HG03565 (cell line): ENCODE measurements around the gene PNCK.

Source experiments
- ATAC-seq: cut with Tn5 transposase; IDR thresholded peaks from one replicate; pipeline ENCODE4 v1.9.1; 2021; ENCODE audit warnings: mild to moderate bottlenecking, moderate library complexity; ENCODE audit not compliant: unreplicated experiment

Gene PNCK

DNA sequence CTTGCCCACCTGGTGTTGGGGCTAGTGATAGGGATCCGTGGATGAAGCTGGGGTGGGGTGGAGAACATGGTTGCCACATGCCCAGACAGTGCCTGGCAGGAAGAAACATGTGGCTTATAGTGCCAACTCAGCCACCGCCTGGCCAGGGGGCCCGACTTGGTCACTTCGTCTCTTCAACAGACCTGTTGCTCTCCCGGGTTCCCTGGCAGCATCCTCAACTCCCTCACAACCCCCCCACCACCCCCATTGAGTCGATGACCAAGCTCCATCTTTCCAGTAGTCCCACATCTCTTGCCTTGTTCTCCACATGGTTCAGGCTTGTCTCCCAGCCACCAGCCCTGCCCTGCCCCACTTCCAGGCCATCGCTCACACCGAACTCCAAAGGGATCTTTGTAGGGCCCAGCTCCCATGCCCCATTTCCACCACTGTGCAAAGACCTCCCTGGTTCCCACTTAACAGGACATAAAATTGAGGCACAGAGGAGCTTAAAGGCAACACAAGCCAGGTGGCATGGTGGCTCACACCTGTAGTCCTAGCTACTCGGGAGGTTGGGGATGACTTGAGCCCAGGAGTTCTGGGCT is 7.8 kb downstream of the PNCK start:
- no peak for ATAC-seq

DNA sequence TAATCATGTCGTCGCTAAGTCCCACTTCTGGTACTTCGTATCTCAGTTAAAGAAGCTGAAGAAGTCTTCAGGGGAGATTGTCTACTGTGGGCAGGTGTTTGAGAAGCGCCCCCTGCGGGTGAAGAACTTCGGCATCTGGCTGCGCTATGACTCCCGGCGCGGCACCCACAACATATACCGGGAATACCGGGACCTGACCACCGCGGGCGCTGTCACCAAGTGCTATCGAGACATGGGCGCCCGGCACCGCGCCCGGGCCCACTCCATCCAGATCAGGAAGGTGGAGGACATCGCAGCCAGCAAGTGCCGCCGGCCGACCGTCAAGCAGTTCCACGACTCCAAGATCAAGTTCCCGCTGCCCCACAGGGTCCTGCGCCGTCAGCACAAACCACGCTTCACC is 11.3 kb downstream of the PNCK start:
- ATAC-seq = no peak

DNA sequence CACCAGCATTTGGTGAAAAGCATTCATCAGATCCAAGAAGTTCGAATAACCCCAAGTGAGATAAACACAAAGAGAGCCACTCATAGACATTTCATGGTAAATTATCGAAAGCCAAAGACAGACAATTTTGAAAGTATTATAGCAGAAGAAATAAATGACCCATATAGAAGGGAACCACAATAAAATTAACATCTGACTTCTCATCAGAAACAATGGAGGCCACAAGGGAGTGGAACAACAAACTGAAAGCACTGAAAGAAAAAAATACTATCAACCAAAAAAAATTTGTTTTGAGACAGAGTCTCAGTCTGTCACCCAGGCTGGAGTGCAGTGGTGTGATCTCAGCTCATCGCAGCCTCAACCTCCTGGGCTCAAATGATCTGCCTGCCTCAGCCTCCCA is 14.3 kb downstream of the PNCK start:
- ATAC-seq = no peak

DNA sequence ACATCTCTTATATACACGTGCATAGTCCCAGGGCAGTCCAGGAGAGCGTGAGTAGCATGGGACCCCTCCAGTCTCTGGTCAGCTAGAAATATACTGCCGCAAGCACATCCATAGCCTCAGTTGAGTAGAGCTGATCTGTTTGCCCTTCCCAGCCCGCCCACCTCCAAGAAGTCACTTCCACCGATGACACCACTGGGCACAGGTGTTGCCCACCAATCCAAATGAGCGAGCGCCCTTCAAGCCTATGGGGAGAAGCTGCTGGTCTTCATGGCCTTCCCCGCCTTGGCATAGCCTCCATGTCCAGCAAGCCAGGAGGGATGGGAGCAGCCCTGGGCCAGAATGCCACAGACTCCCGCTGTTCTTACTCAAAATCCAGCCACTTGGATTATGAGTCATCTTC is 16.5 kb downstream of the PNCK start:
- no peak for ATAC-seq

DNA sequence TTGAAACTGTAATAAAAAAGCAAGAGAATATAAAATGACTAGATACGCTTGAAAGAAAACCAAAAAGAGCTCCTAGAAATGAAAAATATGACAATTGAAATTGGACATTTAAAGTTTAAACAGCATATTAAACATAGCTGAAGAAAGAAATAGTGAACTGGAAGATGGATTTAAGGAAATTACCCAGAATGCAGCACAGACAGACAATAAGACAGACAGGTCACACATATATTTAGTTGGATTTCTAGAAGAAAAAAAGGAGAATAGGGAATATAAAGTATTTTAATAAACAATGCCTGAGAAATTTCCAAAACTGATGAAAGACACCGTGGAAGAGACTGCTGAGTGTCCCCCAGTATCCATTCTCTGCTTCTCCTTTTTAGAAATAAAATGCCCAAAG is 20.1 kb downstream of the PNCK start:
- ATAC-seq = no peak

DNA sequence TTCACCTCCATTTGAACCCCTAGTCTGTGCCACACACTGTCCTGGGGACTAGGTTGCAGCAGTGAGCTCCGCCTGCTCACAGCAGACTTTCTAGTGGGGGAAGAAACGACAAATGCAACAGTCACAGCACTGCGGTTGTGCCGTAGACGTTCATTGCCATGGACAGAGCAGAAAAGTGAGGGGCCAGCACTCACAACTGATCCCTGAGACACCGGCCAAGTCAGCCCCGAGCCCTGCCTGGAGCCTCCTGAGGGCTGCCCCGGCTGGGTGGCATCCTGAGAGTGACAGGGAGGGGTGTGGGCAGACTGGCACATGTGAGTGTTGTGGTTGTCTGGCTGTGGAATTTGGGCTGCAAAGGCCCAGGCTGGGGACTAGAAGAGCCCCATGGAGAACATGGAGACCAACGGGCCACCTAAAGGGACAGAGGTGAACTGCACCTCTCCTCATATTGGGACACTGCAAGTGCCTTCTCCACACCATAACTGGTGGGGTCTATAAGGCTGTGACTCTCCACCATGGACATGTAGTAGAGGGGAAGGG is 22.0 kb downstream of the PNCK start:
- ATAC-seq = no peak

DNA sequence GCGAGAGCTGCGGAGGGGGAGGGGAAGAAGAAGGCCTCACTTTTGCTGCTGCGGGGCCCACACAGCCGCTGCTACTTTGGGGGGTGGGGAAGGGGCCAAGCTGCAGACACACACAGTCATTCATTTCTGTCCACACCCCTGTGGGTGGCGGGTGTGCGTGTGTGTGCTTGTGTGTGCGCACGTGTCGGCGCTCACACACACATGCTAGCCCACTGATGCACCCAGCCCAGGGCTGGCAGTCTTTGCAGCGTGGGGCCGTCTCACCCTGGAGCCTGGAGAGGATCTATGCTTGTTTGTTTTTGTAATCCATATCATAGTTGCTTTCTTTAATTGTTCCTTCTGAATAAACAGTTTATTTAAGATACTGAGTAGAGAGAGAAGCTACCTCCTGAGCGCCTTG is 22.7 kb downstream of the PNCK start:
- no peak for ATAC-seq

DNA sequence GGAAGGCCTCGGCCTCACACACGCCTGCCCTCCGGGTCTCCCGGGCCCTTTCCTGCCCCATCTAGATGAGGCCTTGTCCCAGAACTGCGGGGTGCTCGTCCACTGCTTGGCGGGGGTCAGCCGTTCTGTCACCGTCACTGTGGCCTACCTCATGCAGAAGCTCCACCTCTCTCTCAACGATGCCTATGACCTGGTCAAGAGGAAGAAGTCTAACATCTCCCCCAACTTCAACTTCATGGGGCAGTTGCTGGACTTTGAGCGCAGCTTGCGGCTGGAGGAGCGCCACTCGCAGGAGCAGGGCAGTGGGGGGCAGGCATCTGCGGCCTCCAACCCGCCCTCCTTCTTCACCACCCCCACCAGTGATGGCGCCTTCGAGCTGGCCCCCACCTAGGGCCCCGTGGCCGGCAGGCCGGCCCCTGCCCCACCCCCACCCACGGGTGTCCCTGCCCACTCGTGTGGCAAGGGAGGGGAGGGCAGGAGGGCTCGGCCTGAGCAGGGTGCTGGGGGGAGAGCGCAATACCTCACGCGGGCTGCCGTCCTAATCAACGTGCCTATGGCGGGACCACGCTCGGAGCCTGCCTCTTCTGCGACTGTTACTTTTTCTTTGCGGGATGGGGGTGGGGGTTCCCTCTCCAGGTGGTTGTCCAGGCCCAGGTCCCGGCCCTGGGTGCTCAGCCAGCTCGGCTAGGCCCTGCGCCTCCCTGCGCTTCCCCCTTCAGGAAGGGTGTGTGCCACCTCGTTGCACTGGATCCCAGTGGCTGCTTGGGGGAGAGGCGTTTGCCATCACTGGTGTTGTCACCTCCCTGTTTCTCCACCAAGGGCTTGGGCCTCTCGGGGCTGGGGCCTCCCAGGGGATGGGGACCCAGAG is 23.5 kb downstream of the PNCK start:
- ATAC-seq = no peak

DNA sequence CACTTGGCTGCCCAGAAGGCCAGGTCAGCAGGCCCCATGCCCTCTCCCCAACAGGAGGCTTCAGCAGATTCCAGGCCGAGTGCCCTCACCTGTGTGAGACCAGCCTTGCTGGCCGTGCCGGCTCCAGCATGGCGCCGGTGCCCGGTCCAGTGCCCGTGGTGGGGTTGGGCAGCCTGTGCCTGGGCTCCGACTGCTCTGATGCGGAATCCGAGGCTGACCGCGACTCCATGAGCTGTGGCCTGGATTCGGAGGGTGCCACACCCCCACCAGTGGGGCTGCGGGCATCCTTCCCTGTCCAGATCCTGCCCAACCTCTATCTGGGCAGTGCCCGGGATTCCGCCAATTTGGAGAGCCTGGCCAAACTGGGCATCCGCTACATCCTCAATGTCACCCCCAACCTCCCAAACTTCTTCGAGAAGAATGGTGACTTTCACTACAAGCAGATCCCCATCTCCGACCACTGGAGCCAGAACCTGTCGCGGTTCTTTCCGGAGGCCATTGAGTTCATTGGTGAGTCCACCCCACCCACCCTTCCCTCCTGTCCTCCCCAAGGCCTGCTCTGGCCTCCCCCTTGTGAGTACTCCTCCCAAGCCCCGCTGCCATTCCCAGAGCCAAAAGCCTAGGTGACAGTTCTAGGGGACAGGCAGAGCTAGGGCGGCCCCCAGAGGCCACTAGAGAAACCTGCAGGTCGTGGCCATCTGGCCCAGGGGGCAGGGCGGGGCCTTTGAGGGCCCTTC is 24.3 kb downstream of the PNCK start:
- no peak for ATAC-seq

DNA sequence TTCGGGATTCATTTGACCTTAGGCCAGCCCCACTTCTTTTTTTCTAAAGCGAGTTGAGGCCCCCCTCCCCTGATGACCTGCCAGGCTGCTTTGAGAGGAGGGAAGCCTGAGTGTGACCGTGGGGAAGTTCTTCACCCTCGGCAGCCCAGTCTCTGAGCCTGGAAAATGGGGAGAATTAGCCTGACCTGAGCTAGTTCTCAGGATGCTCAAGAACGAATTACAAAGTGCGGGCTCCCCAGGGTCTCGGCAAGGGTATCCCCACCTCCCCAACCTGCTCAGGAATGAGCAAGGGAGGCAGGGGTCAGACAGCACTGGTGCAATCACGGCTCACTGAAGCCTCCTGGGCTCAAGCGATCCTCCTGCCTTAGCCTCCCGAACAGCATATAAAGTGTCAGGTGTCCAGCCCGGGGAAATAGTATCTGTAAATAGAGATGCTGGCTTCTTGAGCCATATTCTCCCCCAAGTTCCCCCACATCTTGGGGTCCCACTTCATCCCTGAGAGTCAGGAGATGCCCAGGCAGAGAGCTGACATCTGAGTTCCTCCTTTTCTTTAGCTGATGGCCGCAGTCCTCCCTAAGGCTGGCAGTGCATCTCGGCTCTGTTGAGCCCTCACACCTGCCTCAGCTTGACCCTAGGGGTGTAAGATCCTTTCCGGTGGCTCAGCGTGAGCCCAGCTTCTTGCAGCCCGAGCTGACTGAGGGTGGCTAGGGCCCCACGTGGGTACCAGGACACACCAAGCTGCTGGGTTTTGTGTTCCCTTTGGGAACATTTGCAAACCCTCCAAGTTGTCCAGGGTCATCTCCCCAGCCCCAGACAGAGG is 25.0 kb downstream of the PNCK start:
- ATAC-seq = no peak

DNA sequence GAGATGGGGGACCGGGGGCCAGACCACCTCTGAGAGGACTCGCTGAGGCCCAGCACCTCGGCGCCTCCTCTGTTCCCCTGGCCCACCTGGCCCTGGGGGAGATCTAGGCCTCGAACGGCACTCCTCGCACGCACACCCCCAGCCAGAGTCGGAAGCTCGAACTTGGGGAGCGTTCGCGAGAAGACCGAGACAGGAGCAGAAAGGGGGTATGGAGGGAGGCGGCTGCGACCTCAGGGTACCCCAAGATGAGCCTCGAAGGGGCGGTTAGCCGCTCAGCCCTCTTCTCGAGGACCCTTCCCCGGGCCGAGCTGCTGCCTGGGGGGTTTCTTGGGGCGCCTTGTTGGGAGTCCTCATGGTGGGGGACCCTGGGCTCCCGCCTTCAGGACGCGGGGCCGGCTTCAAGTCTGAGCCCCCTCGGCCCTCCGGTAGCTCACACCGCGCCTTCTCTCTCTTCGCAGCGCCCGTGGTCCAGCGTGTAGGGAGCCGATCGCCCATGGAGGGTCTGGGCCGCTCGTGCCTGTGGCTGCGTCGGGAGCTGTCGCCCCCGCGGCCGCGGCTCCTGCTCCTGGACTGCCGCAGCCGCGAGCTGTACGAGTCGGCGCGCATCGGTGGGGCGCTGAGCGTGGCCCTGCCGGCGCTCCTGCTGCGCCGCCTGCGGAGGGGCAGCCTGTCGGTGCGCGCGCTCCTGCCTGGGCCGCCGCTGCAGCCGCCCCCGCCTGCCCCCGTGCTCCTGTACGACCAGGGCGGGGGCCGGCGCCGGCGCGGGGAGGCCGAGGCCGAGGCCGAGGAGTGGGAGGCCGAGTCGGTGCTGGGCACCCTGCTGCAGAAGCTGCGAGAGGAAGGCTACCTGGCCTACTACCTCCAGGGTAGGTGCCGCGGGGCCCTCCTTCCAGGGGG is 25.9 kb downstream of the PNCK start:
- no peak for ATAC-seq

DNA sequence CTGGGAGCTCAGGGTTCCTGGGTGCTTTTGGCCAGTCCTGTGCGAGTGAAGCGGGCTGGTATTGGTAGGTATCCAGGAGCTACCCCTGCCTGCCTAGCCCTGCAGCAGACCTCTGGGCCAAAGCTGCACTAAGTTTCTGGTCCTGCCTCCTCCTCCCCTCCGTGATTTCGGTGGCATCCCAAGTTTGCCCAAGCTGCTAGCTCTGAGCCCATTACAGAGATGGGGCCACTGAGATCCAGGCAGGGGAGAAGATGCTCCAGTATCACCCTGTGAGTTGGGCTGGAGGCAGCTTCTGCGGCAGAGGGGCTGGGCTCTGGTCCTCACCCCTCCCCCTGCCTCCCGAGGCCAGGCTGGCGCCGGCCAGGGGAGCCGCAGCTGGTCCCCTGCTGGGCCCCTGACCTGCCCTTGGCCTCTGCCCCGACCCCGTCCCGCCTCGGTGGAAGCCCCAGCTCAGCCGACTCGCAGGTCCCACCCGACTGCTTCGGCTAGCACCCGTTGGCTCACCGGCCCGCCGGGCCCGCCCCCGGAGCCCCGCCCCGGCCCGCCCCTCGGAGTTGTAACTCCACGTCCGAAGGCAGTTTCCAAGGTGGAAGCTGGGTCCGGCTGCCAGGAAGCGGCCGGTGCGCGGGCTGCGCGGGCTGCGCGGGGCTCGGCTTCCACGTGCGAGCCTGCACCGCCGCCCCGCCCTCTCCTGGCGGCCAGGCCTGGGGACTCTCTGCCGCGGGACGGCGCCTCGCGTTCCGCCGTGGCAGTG is 26.8 kb downstream of the PNCK start, which contains the start of gene DUSP9:
TSS of gene DUSP9 (plus strand) at position 584 of the 754 bp plus-strand sequence. CDS start 751 bp downstream, outside the sequence.
- no peak for ATAC-seq

DNA sequence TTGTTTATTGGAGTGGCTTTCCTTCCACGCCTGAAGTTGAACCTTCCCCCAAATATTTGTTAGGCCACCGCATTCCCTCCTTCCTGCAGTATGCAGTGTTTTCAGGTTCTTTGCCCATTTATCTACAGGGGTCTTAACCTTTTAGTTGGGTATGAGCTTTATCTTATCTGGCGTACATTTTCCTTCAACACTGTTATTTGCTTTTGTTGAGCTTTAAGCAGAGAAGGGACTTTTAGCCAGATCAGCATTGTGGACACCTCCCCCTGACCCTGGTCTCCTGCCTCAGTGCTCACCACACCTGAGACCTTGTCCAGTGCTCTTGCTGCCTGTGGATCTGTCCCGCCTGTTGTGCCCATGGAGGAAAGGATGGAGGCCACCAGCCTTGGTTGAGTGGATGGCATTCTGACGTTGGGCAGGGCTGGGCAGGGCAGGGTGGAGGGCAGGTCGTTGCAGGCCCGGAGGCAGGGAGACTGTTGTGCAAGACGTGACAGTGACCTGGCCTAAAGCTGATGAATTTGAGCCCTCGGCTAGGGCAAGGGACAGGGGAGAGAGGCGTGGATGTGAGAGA is 27.6 kb downstream of the PNCK start:
- no peak for ATAC-seq

DNA sequence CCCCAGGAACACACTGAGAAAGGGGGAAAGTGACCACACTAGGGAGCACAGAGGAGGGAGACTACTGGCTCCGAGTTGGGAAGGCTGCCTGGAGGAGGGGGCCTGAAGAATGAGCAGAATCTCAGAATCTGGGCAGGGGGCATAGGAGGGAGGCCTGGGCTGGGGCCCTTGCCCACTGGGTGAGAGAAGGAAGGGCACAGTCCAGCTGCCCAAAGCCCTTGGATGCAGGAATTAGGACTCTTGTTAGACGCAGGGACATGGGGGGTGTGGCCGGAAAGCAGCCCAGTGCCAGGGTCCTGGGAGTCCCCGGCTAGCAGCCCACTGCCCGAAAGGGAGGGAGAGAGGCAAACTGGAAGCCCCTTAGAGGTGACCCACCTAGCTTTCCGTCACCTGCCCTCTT is 28.5 kb downstream of the PNCK start:
- ATAC-seq = no peak

DNA sequence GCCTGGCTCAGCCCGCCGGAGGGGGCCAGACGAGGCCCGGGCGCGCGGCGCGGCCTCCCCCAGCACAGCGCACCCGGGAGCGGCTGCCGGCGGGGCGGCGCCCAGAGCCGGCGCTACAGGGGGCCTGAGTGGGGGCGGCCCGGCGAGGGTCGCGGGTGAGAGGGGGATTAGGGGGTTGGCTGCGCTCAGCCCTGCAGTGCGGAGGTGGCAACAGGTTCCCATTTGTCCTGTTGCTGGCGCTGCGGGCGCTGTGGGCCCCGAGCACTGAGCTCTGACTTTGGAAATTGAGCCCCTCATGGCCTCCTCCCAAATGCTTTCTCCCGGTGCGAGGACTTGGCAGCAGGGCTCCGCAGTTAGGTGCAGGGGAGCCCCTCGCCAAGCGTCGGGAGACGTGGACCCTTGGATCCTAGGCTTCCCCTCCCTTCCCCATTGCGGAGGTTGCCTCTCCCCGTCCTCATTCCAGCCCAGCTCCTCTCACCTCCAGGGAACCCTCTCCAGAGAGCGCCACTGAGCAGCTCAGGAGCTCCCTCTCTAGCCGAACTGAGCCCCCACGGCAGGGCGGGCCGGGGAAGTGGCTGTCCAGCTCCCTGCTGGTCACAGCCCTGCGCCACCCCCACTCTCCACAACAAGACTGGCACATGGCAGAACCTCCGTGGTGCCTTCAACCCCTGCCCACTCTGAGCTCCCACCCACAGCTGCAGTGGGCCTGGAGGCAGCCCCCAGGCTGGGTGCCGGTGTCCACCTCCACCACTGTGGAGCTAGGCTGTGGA is 29.1 kb downstream of the PNCK start:
- ATAC-seq = no peak

DNA sequence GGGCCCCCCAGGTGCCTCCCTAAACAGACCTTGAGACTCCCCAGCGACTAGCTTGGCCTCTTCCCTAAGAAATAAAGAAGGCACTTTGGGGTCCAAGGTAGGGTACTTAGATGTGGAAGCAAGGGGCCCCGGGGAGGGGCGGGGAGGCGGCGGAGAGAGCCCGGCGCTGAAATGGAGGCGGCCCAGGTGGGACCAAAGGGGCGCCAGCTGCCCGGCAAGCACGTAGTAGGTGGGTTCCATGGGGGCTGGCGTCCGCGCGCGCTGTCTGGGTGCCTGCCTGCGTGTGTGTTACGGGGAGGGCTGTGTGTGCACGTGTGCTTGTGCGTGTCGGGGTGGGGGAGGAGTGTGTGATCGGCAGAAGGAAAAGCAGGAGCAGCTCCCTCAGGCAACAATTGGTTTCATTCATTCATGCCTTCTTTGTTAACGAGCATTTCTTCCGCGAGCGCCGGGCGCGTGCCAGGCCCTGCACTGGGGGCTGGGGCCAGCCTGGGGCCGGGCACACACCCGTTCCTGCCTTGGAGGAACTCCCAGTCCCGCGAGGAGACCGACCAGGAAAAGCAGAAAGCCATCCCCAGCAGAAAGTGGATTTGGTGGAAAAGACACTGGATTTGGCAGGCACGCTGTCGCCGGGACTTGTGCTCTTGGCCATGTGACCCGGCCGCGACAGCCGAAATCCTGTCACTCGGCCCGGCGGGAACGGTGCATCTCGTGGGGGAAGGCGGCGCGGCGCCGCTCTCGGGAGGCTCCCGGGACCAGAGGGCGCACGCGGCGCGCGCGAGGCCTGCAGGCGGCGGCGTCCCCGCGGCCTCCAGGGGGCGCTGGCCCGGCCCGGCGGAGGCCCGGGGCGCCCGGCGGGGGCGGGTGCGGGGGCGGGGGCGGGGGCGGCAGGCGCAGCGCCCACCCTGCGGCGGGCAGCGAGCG is 29.9 kb downstream of the PNCK start:
- no peak for ATAC-seq
